SH-SY5Y (cell line): ENCODE data around the gene PNMT.

Experiments used
- GATA2 ChIP-seq: IDR thresholded peaks from 2 replicates; pipeline ENCODE4 v1.6.1; 2011; ENCODE audit warnings: mild to moderate bottlenecking, low read depth, low read length
- GATA3 ChIP-seq: IDR thresholded peaks from 2 replicates; pipeline ENCODE4 v1.6.1; 2011; ENCODE audit warnings: low read depth, mild to moderate bottlenecking, low read length, moderate library complexity

- no peak for TF ChIP-seq GATA3
- no peak for TF ChIP-seq GATA2
These were observed 34.9 kb downstream of the PNMT start for GRCh38 chr17:39702901-39703893.
